ENCODE results near the gene RAB17. TPM values are rescaled to one million over a fixed set of nuclear protein-coding genes. Genes with fewer than 3 reads are reported as not detected.

RAB17 gene
- total and polyA plus RNA-seq, 2 of the 8 experiments (the other 6 are each of a cell fraction or from before 2014, with no cell fraction given) = 42.6 to 83.4 TPM

DNA sequence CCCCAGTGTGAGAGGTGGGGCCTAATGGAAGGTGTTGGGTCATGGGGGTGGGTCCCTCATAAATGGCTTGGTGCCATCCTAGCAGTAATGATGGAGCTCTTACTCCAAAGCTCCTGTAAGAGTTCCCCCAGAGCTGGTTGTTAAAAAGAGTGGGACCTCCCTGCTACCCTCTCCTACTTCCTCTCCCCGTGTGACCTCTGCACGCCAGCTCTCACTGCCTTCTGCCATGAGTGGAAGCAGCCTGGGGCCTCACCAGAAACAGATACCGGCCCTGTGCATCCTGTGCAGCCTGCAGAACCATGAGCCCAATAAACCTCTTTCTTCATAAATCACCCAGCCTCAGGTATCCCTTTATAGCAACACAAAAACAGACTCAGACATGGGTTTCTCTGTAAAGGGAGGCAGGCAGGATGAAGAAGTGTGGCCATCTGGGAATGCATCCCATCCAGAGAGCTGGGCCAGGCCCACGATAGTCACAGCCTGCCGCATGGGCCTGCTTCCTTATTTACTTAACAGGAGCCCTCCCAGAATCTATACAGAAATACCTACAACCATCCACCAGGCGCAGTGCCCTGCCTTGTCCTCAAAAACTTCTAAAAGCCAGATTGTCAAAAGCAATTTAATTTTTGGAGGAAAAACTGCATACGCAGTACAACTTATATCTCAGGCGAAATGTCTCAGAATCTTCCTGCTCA, 16.7 kb downstream of the RAB17 start (continued):
- no peak for TF ChIP-seq CHD7 (IDR thresholded peaks at IDR 0.05; ENCODE audit: insufficient replicate concordance, low read length)
- TF ChIP-seq ZNF274 (IDR thresholded peaks at IDR 0.05; ENCODE audit: borderline replicate concordance, extremely low read depth, low read length) = no peak
- TF ChIP-seq, protein P1, sequence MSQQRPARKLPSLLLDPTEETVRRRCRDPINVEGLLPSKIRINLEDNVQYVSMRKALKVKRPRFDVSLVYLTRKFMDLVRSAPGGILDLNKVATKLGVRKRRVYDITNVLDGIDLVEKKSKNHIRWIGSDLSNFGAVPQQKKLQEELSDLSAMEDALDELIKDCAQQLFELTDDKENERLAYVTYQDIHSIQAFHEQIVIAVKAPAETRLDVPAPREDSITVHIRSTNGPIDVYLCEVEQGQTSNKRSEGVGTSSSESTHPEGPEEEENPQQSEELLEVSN (IDR thresholded peaks at IDR 0.05) = no peak

Measured in H1 (cell line).